ENCODE results near the gene UBQLN3.

The UBQLN3 gene

GRCh38 chr11:5509803-5510202 lies at the start of gene UBQLN3:
Gene UBQLN3 (minus strand): TSS chr11:5509957. CDS start chr11:5509558, 399 bp downstream.
- DNase-seq (ENCODE audit: low read depth, low spot score): no peak

- DNase-seq (ENCODE audit: low read depth, low spot score): no peak
Observed at GRCh38 chr11:5557751-5558150, 48.0 kb upstream of the UBQLN3 start.

- DNase-seq (ENCODE audit: low read depth, low spot score): no peak
Observed at GRCh38 chr11:5556596-5557188, 46.9 kb upstream of the UBQLN3 start.

- DNase-seq (ENCODE audit: low read depth, low spot score): no peak
Observed at GRCh38 chr11:5553343-5553742, 43.6 kb upstream of the UBQLN3 start.

- no peak for DNase-seq (ENCODE audit: low read depth, low spot score)
Observed at GRCh38 chr11:5550440-5551095, 40.8 kb upstream of the UBQLN3 start.

- DNase-seq (ENCODE audit: low read depth, low spot score): no peak
Observed at GRCh38 chr11:5548440-5548839, 38.7 kb upstream of the UBQLN3 start, which contains the start of gene OR52H1. Gene OR52H1 (minus strand): TSS chr11:5548540. CDS start chr11:5545505, 3,035 bp downstream.

GRCh38 chr11:5547982-5548381 lies 38.2 kb upstream of the UBQLN3 start:
- no peak for DNase-seq (ENCODE audit: low read depth, low spot score)

GRCh38 chr11:5546457-5546856 lies 36.7 kb upstream of the UBQLN3 start:
- DNase-seq (ENCODE audit: low read depth, low spot score): no peak

GRCh38 chr11:5541427-5541826 lies 31.7 kb upstream of the UBQLN3 start:
- DNase-seq (ENCODE audit: low read depth, low spot score): no peak

- DNase-seq (ENCODE audit: low read depth, low spot score): no peak
Observed at GRCh38 chr11:5536482-5536881, 26.7 kb upstream of the UBQLN3 start.

- DNase-seq (ENCODE audit: low read depth, low spot score): no peak
Observed at GRCh38 chr11:5534046-5534445, 24.3 kb upstream of the UBQLN3 start.

- no peak for DNase-seq (ENCODE audit: low read depth, low spot score)
Observed at GRCh38 chr11:5531053-5531831, 21.5 kb upstream of the UBQLN3 start.

- no peak for DNase-seq (ENCODE audit: low read depth, low spot score)
Observed at GRCh38 chr11:5528495-5528894, 18.7 kb upstream of the UBQLN3 start.

- no peak for DNase-seq (ENCODE audit: low read depth, low spot score)
Observed at GRCh38 chr11:5527716-5528115, 18.0 kb upstream of the UBQLN3 start.

- DNase-seq (ENCODE audit: low read depth, low spot score): no peak
Observed at GRCh38 chr11:5524756-5525155, 15.0 kb upstream of the UBQLN3 start.

GRCh38 chr11:5522308-5522707 lies 12.6 kb upstream of the UBQLN3 start:
- DNase-seq (ENCODE audit: low read depth, low spot score): no peak

- no peak for DNase-seq (ENCODE audit: low read depth, low spot score)
Observed at GRCh38 chr11:5521540-5521939, 11.8 kb upstream of the UBQLN3 start.

- no peak for DNase-seq (ENCODE audit: low read depth, low spot score)
Observed at GRCh38 chr11:5516599-5516998, 6.8 kb upstream of the UBQLN3 start, which contains the start of gene UBQLNL. Gene UBQLNL (minus strand): TSS chr11:5516699. CDS start chr11:5516441, 258 bp downstream.

- no peak for DNase-seq (ENCODE audit: low read depth, low spot score)
Observed at GRCh38 chr11:5514841-5515240, 5.1 kb upstream of the UBQLN3 start.

- DNase-seq (ENCODE audit: low read depth, low spot score): no peak
Observed at GRCh38 chr11:5508605-5509004, 1.2 kb downstream of the UBQLN3 start.

GRCh38 chr11:5507933-5508305 lies 1.8 kb downstream of the UBQLN3 start:
- DNase-seq (ENCODE audit: low read depth, low spot score): no peak

GRCh38 chr11:5507177-5507932 lies 2.4 kb downstream of the UBQLN3 start:
- no peak for DNase-seq (ENCODE audit: low read depth, low spot score)
